ENCODE data around the gene B3GNT3.

Gene B3GNT3

DNA sequence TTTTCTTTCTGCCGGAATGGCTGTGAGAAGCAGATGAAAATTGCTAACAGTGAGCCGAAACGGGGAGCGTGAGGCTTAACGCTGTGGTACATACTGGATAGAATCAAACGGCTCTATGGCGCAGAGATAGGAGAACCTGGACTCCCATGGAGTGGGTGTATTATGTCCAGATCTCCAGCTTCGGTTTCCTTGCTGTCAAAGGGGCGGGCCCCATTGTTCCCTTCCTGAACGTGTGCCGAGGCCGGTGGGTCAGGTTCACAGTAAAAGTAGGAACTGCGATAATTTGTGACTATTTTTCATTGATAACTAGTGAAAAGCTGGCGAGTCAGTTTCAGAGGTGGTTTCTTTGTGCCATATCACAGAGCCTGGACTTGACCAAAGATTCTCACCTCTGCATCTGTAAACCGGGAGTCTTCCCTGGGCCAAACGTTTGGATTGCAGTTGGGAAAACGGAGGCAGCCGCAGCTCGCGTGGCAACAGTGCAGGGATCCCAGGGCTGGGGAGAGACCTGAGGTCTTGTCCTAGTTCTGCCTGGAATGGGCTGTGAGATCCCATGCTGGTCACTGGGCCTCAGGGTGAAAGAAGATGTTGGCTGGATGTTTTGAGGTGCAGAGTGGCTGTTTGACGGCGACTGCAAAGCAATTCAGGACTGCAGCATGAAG, 65.5 kb downstream of the B3GNT3 start:
- no peak for DNase-seq (ENCODE audit: low read depth in 3 of 3)

GRCh38 chr19:17860993-17861360, 66.0 kb downstream of the B3GNT3 start:
- DNase-seq (ENCODE audit: low read depth in 3 of 3) = no peak

GRCh38 chr19:17861542-17862402, 66.8 kb downstream of the B3GNT3 start:
- no peak for DNase-seq (ENCODE audit: low read depth in 3 of 3)

DNA sequence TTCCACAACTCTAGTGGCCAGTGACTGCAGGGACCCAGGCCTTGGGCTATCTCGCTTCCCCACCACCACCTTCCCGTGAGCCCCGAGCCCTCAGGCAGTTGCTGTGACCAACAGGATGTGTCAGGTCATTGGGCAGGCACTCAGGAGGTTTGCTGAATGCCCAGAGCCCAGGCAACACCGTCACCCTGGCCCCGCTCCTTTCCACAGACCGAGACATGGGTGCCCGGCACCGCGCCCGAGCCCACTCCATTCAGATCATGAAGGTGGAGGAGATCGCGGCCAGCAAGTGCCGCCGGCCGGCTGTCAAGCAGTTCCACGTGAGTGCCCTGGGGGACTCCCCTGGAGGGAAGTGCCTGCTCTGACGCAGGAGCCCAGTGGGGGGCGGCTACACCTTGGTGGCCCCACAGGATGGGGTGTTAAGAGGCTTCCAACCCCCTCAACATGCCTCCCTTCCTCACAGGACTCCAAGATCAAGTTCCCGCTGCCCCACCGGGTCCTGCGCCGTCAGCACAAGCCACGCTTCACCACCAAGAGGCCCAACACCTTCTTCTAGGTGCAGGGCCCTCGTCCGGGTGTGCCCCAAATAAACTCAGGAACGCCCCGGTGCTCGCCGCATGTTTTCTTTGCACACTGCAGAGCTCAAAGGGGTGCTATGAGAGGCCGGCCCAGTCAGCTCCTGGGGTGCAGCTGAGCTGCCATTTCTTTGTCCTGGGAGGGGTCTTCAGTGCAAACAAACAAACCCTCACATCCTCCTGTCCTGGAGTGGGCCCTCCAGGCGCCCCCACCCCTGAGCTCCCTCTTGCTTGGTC, 68.0 kb downstream of the B3GNT3 start:
- DNase-seq (ENCODE audit: low read depth in 3 of 3) = no peak
